GM23248 (cell line): ENCODE data around the gene ZNF205. TPM values are rescaled to one million over a fixed set of nuclear protein-coding genes. Genes with fewer than 3 reads are reported as not detected.

Source experiments
- DNase-seq: peaks from one replicate; pipeline ENCODE4 v3.0.0-alpha.2; 2015
- H2AFZ ChIP-seq: fragments of 200-600 bp; sonication (generic); 2 replicates; pipeline ENCODE4 v1.6.1; 2016; ENCODE audit warnings: antibody characterized with exemption
- H3F3A ChIP-seq: fragments of 200-600 bp; sonication (generic); 2 replicates; pipeline ENCODE4 v1.6.1; 2016; ENCODE audit warnings: mild to moderate bottlenecking, antibody characterized with exemption, mixed run types; ENCODE audit not compliant: insufficient read depth
- H3K27ac ChIP-seq: fragments of 200-600 bp; sonication (generic); 2 replicates; pipeline ENCODE4 v1.5.1; 2016; ENCODE audit warnings: mild to moderate bottlenecking
- H3K27me3 ChIP-seq: fragments of 200-600 bp; sonication (generic); replicated peaks from 2 replicates; pipeline ENCODE4 v1.6.1; 2016; ENCODE audit warnings: mild to moderate bottlenecking; ENCODE audit not compliant: insufficient read depth
- H3K36me3 ChIP-seq: fragments of 200-600 bp; sonication (generic); 2 replicates; pipeline ENCODE4 v1.6.1; 2016; ENCODE audit warnings: low read depth, mild to moderate bottlenecking
- H3K4me1 ChIP-seq: fragments of 200-600 bp; sonication (generic); 2 replicates; pipeline ENCODE4 v1.6.1; 2016; ENCODE audit warnings: mild to moderate bottlenecking; ENCODE audit not compliant: insufficient read depth
- H3K4me2 ChIP-seq: fragments of 200-600 bp; sonication (generic); one replicate; pipeline ENCODE4 v1.6.1; 2016; ENCODE audit warnings: mild to moderate bottlenecking; ENCODE audit not compliant: unreplicated experiment
- H3K4me3 ChIP-seq: fragments of 200-600 bp; sonication (generic); 2 replicates; pipeline ENCODE4 v1.5.1; 2016; ENCODE audit warnings: mild to moderate bottlenecking
- H3K79me2 ChIP-seq: fragments of 200-600 bp; sonication (generic); 2 replicates; pipeline ENCODE4 v1.6.1; 2016; ENCODE audit warnings: mild to moderate bottlenecking; ENCODE audit not compliant: insufficient read depth
- H3K9ac ChIP-seq: fragments of 200-600 bp; sonication (generic); 2 replicates; pipeline ENCODE4 v1.6.1; 2016; ENCODE audit warnings: mild to moderate bottlenecking
- H3K9me2 ChIP-seq: fragments of 200-600 bp; sonication (generic); 2 replicates; pipeline ENCODE4 v1.6.1; 2016; ENCODE audit warnings: mixed run types, mild to moderate bottlenecking, moderate library complexity; ENCODE audit not compliant: insufficient read depth
- H3K9me3 ChIP-seq: fragments of 200-600 bp; sonication (generic); one replicate; pipeline ENCODE4 v1.6.1; 2017; ENCODE audit warnings: low read depth
- H4K20me1 ChIP-seq: fragments of 200-600 bp; sonication (generic); 2 replicates; pipeline ENCODE4 v1.6.0; 2016; ENCODE audit not compliant: insufficient read depth
- EZH2 ChIP-seq: fragments of 200-600 bp; sonication (generic); IDR thresholded peaks from 2 replicates; pipeline ENCODE4 v1.6.1; 2018; ENCODE audit warnings: antibody characterized with exemption, mild to moderate bottlenecking; ENCODE audit not compliant: insufficient read depth, poor library complexity, severe bottlenecking
- EZH2phosphoT487 ChIP-seq: fragments of 200-600 bp; sonication (generic); IDR thresholded peaks from 2 replicates; pipeline ENCODE4 v1.6.1; 2018; ENCODE audit warnings: antibody characterized with exemption, moderate library complexity, mild to moderate bottlenecking, low read depth; ENCODE audit not compliant: insufficient read depth
- WGBS, 2 experiments: methylation state at CpG; one replicate each; pipeline ENCODE4 v1.1.6; 2015 to 2017; ENCODE audit warnings: low lambda C conversion rate in 2 of 2, low coverage in 1 of 2; ENCODE audit errors: missing lambda C conversion rate in 2 of 2; 5-methylcytosine and 5-hydroxymethylcytosine counted together
- in situ Hi-C: fragments of 300-500 bp; cut with MboI; formaldehyde crosslinking; loops from 2 replicates; pipeline ENCODE4 v1.15.0; 2020
- polyA plus RNA-seq: library from polyadenylated mRNA; unstranded; fragments of >200 nt; fragmentation: Nextera tagmentation; extraction: Ambion mirVana; gene quantifications from 2 replicates; pipeline ENCODE4 v1.2.1, GENCODE V29; 2016
- total RNA-seq: library from RNA; depleted of rRNA; stranded (reverse); fragments of >200 nt; shearing (Covaris generic); gene quantifications from 2 replicates; pipeline ENCODE4 v1.2.3, GENCODE V29; 2014

The ZNF205 gene
- total and polyA plus RNA-seq, 2 experiments from 2014 or later = 4.4 to 14.6 TPM

DNA sequence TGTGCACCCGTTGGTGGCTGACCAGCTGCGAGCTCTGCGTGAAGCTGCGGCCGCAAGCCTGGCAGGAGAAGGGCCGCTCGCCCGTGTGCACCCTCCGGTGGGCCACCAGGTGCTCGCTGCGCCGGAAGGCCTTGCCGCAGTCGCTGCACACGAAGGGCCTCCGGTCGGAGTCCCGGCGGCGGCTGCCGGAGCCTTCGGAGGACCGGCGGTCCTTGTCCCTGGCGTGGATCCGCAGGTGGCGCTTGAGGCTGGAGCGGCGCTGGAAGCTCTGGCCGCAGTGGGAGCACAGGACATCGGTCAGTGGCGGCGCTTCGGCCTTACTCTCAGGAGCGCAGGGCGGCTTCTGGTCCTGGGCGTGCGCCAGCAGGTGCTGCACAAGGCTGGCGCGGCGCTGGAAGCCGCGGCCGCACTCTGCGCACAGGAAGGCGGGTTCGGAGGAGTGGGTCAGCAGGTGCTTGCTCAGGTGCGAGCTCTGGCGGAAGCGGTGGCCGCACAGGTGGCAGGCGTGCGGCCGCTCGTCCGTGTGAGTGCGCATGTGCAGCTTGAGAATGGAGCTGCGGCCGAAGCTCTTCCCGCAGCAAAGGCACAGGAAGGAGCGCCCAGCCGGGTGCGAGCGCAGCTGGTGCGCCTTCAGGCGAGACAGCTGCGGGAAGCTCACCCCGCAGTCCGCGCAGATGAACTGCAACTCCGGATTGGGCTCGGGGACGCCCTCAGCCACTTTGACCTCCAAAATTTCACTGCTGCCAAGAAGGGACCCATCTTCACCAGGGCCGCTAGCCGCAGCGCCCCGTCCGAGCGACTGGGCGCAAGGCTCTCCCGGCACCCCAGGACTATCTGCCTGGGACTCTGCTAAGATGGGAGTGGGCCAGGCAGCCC lies 22.4 kb upstream of the ZNF205 start:
- H3K9me3 ChIP-seq = no peaks in the 10 kb centered on the region
- no peaks in the 10 kb centered on the region for H3K9me2 ChIP-seq
- peaks cover 14% of the 10 kb centered on the region; the same call in 1 of the 2 replicates for H3K27me3 ChIP-seq
- H3K27ac ChIP-seq = no peak overlapping the region
- TF ChIP-seq EZH2phosphoT487 (no peak), EZH2 (no peak)
- DNase-seq = no peak
- no peak overlapping the region for H3K9ac ChIP-seq
- no peaks in the 10 kb centered on the region for H3K4me1 ChIP-seq
- no peaks in the 10 kb centered on the region for H3F3A ChIP-seq
- no peaks in the 10 kb centered on the region for H3K79me2 ChIP-seq
- H3K4me3 ChIP-seq = no peak overlapping the region
- H4K20me1 ChIP-seq = no peaks in the 10 kb centered on the region
- WGBS, 2 experiments = 91 to 93% methylated on average over 71 to 76 of the region's 81 CpGs
- H3K36me3 ChIP-seq = no peaks in the 10 kb centered on the region
- in situ Hi-C loops = no loop called here
- no peak overlapping the region for H2AFZ ChIP-seq
- H3K4me2 ChIP-seq = no peak overlapping the region

DNA sequence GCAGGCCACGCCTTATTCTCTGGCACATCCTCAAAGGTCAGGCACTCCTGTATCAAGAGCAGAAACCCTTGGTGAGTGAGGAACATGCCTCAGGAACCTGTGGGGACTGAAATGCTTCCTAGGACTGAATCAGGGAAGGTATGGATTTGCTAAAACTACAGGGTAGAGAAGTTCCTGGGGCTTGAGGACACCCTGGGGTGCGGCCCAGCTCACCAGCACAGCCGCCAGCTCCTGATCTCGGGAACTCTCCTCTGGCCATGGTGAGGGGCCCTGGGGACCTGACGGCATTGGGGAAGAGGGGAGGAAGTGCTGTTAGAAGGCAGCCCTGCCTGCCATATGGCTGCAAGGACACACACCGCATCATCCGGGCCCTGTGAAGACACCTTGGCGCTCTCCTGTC lies 20.8 kb upstream of the ZNF205 start:
- no peaks in the 10 kb centered on the region for H3K36me3 ChIP-seq
- H3K4me1 ChIP-seq = no peaks in the 10 kb centered on the region
- H3K79me2 ChIP-seq = no peaks in the 10 kb centered on the region
- no peaks in the 10 kb centered on the region for H3K9me2 ChIP-seq
- WGBS, 2 experiments = 60 to 62% methylated on average over 7 to 8 of the region's 8 CpGs
- no peaks in the 10 kb centered on the region for H3F3A ChIP-seq
- no peak overlapping the region for H3K4me3 ChIP-seq
- peaks cover 14% of the 10 kb centered on the region; the same call in 1 of the 2 replicates for H3K27me3 ChIP-seq
- no peak overlapping the region for H3K9ac ChIP-seq
- in situ Hi-C loops = no loop called here
- H4K20me1 ChIP-seq = no peaks in the 10 kb centered on the region
- H3K4me2 ChIP-seq = no peak overlapping the region
- H3K9me3 ChIP-seq = no peaks in the 10 kb centered on the region
- TF ChIP-seq EZH2phosphoT487 = no peak
- no peak for TF ChIP-seq EZH2
- no peak for DNase-seq
- no peak overlapping the region for H3K27ac ChIP-seq
- H2AFZ ChIP-seq = no peak overlapping the region

- WGBS, 2 experiments = 44 to 59% methylated on average over 13 to 19 of the region's 20 CpGs
- Histone ChIP-seq H3K27me3 (peaks cover 14% of the 10 kb centered on the region; the same call in 1 of the 2 replicates), H3K4me2 (no peak overlapping the region)
These were observed 19.9 kb upstream of the ZNF205 start for GRCh38 chr16:3092501-3092941.

DNA sequence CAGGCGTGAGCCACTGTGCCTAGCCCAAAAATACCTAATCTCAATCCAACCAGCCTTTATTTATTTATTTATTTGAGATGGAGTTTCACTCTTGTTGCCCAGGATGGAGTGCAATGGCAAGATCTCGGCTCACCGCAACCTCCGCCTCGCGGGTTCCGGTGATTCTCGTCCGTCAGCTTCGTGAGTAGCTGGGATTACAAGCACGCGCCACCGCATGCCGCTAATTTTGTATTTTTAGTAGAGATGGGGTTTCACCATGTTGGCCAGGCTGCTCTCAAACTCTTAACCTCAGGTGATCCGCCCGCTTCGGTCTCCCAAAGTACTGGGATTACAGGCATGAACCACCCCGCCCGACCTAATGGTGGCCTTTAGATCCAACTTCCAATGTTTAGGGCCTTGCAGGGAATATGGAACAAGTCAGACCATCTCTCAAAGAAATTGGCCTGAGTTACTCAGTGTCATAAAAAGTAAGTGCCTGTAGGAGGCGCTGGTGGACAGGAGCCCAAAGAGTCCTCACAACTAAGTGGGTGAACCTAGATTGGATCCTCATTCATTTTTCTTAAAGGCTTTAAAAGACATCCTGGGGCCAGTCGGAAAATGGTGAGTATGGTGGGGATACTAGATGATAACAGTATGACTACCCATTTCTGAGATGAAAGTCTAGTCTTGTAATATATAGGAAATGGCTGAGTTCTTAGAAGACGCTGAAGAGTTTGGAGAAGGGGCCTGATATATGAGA lies 17.9 kb upstream of the ZNF205 start:
- Histone ChIP-seq H3K36me3 (no peaks in the 10 kb centered on the region), H3K4me3 (no peak overlapping the region), H3F3A (no peaks in the 10 kb centered on the region), H3K9me2 (no peaks in the 10 kb centered on the region), H3K4me2 (no peak overlapping the region), H3K79me2 (no peaks in the 10 kb centered on the region), H3K27me3 (peaks cover 18% of the 10 kb centered on the region; the same call in 1 of the 2 replicates), H3K9ac (no peak overlapping the region), H4K20me1 (no peaks in the 10 kb centered on the region), H3K9me3 (no peaks in the 10 kb centered on the region), H3K27ac (no peak overlapping the region), H3K4me1 (no peaks in the 10 kb centered on the region), H2AFZ (no peak overlapping the region)
- peak; percentile 50 for DNase-seq
- WGBS, 2 experiments = 64 to 74% methylated on average over 22 of the region's 22 CpGs
- TF ChIP-seq EZH2 (no peak), EZH2phosphoT487 (no peak)
- in situ Hi-C loops = no loop called here

More at GRCh38 chr16:3092501-3092941, 19.9 kb upstream of the ZNF205 start:
- Histone ChIP-seq H2AFZ (no peak overlapping the region), H3F3A (no peaks in the 10 kb centered on the region), H4K20me1 (no peaks in the 10 kb centered on the region), H3K9me2 (no peaks in the 10 kb centered on the region), H3K9me3 (no peaks in the 10 kb centered on the region), H3K36me3 (no peaks in the 10 kb centered on the region), H3K79me2 (no peaks in the 10 kb centered on the region), H3K4me1 (no peaks in the 10 kb centered on the region), H3K9ac (no peak overlapping the region), H3K27ac (no peak overlapping the region), H3K4me3 (no peak overlapping the region)
- in situ Hi-C loops = no loop called here
- no peak for TF ChIP-seq EZH2
- no peak for TF ChIP-seq EZH2phosphoT487
- DNase-seq = no peak
